ENCODE data around the gene ARL8A.

ARL8A gene

DNA sequence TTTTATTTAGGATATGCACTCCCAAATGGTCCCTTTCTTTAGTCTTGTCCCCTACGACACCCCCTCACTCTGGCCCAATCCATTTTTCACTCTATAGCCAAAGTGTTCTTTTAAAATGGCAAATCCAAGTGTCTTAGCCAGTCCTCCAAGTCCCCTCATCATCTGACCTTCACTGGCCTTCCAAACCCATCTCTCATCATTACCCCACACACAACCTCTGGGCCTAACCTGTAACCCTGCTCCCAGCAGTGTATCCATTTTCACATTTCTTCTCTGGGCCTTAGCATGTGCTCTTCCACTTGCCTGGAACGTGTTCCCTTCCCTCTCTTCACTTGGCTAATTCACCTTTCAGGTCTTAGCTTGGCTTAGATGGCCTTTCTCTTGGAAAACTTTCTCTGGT is 6.5 kb upstream of the ARL8A start:
- in situ Hi-C loops (cut with HindIII; ENCODE audit: low pct_ligation_motif_present, low sequenced_read_pairs) = no loop called here
- Histone ChIP-seq H3K4me3 (ENCODE audit: low read depth, low read length) (no peak overlapping the region), H3K36me3 (replicated peaks) (no peaks in the 10 kb centered on the region), H3K27me3 (replicated peaks) (no peaks in the 10 kb centered on the region), H3K27ac (no peak overlapping the region)
- no peak for DNase-seq
- TF ChIP-seq, protein P1, sequence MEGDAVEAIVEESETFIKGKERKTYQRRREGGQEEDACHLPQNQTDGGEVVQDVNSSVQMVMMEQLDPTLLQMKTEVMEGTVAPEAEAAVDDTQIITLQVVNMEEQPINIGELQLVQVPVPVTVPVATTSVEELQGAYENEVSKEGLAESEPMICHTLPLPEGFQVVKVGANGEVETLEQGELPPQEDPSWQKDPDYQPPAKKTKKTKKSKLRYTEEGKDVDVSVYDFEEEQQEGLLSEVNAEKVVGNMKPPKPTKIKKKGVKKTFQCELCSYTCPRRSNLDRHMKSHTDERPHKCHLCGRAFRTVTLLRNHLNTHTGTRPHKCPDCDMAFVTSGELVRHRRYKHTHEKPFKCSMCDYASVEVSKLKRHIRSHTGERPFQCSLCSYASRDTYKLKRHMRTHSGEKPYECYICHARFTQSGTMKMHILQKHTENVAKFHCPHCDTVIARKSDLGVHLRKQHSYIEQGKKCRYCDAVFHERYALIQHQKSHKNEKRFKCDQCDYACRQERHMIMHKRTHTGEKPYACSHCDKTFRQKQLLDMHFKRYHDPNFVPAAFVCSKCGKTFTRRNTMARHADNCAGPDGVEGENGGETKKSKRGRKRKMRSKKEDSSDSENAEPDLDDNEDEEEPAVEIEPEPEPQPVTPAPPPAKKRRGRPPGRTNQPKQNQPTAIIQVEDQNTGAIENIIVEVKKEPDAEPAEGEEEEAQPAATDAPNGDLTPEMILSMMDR (IDR thresholded peaks at IDR 0.05; ENCODE audit: low read depth, low read length, missing control alignments) = no peak

DNA sequence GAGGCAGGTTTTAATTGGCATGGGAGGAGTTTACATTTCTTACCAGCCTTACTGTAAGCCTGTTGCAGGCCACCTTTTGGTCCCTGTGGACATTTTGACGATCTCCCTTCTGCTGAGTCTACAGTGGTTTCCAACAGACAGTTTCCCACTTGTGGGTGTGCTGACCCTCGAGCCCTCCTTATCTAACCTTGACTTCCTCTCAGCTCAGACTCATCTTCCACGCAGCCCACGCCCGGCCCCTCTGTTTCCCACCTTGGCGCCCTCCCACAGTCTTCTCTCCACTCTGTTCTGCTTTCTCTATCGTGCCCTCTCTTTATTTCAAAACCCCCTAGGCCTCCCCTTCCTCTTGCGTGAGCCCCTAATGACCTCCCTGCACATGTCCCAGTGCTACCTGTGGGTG is 6.1 kb upstream of the ARL8A start:
- H3K27ac ChIP-seq = no peak overlapping the region
- in situ Hi-C loops (cut with HindIII; ENCODE audit: low pct_ligation_motif_present, low sequenced_read_pairs) = no loop called here
- TF ChIP-seq, protein P1 (IDR thresholded peaks at IDR 0.05; ENCODE audit: low read depth, low read length, missing control alignments) = no peak

DNA sequence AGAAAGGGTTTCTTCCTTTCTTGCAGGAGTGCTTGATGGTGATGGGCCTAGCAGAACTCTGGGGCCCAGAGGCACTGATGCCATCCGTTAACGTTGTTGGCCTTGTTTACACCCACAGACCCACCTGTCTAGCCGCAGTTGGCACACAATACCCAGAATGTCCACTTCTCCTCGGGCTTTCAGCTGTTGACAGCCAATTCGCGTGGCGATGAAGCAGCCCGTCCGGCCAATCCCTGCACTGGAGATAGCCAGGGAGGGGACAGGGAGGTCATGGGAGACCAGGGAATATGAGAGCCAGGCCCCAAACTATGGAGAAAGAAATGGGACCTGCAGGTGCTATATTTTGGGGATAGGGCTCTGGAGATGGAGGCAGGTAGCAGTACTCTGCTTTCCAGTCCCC is 5.7 kb upstream of the ARL8A start:
- Histone ChIP-seq H3K27ac (no peak overlapping the region), H3K4me3 (ENCODE audit: low read depth, low read length) (no peak overlapping the region), H3K36me3 (replicated peaks) (no peaks in the 10 kb centered on the region), H3K27me3 (replicated peaks) (no peaks in the 10 kb centered on the region)
- in situ Hi-C loops (cut with HindIII; ENCODE audit: low pct_ligation_motif_present, low sequenced_read_pairs) = no loop called here
- TF ChIP-seq, protein P1 (IDR thresholded peaks at IDR 0.05; ENCODE audit: low read depth, low read length, missing control alignments) = no peak
- DNase-seq = no peak

More for the DNA sequence above, 6.1 kb upstream of the ARL8A start:
- no peaks in the 10 kb centered on the region for H3K27me3 ChIP-seq (replicated peaks)
- H3K36me3 ChIP-seq (replicated peaks) = no peaks in the 10 kb centered on the region
- no peak for DNase-seq
- no peak overlapping the region for H3K4me3 ChIP-seq (ENCODE audit: low read depth, low read length)

DNA sequence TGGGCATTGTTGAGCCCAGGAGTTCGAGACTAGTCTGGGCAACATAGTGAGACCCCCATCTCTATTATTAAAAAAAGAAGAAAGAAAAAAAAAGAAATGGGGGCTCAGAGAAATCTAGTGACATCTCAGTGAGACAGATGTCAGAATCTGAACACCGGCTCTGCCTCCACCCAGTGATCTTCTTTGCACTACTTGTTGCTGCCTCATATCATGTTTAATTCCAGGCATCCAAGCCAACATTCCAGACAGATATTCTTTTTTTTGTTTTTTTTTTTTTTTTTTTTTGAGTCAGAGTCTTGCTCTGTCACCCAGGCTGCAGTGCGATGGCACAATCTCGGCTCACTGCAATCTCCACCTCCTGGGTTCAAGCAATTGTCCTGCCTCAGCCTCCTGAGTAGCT is 5.0 kb upstream of the ARL8A start:
- no peaks in the 10 kb centered on the region for H3K27me3 ChIP-seq (replicated peaks)
- H3K27ac ChIP-seq = no peak overlapping the region
- TF ChIP-seq, protein P1 (IDR thresholded peaks at IDR 0.05; ENCODE audit: low read depth, low read length, missing control alignments) = no peak
- in situ Hi-C loops (cut with HindIII; ENCODE audit: low pct_ligation_motif_present, low sequenced_read_pairs) = loop anchor here (25.0 kb wide), 1 partner anchor 137 kb away; the partner anchor contains the start of gene ELF3
- no peaks in the 10 kb centered on the region for H3K36me3 ChIP-seq (replicated peaks)
- no peak overlapping the region for H3K4me3 ChIP-seq (ENCODE audit: low read depth, low read length)
- no peak for DNase-seq

DNA sequence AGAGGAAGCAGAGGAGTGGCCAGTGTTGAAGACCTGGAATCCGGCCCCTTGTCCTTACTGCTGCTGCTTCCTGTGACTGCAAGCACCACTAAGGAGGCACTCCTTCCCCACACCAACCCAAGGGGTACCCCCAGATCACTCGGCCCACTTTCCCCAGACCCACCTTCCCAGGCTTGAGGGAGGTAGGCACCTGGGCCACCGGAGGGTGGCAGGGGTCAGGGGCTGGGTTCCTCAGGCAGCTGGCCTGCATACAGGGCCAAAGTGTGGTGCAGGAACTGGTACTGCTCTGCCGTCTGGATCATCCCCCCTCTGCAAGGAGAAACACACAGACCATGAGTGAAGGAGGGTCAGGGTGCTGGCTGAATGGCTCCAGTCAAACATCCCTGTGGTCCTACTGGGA is 3.9 kb upstream of the ARL8A start:
- Histone ChIP-seq H3K27me3 (replicated peaks) (no peaks in the 10 kb centered on the region), H3K4me3 (ENCODE audit: low read depth, low read length) (no peak overlapping the region), H3K27ac (no peak overlapping the region), H3K36me3 (replicated peaks) (no peaks in the 10 kb centered on the region)
- TF ChIP-seq, protein P1 (IDR thresholded peaks at IDR 0.05; ENCODE audit: low read depth, low read length, missing control alignments) = no peak
- no peak for DNase-seq
- in situ Hi-C loops (cut with HindIII; ENCODE audit: low pct_ligation_motif_present, low sequenced_read_pairs) = loop anchor here (25.0 kb wide), 1 partner anchor 136 kb away; the partner anchor contains the start of gene ELF3

DNA sequence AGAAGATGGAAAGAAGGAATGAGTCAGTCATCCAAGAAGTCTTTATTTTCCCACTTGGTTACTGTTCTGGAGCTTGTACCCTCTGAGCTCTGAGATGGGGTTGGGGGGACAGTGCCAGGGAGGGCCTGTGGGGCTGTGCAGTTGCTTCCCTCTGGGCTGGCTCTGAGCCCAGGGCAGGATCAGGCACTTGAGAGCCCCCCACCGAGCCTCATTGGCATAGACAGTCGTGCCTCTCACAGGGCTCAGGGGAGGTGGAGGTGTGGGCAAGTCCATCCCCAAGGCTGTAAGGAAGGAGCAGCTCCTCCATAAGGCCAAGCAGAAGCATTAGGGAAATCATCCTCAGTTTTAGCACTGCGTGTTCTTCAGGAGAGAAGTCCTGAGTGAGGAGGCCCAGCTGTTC is 2.5 kb upstream of the ARL8A start:
- in situ Hi-C loops (cut with HindIII; ENCODE audit: low pct_ligation_motif_present, low sequenced_read_pairs) = loop anchor here (25.0 kb wide), 1 partner anchor 135 kb away; the partner anchor contains the start of gene ELF3
- H3K36me3 ChIP-seq (replicated peaks) = no peaks in the 10 kb centered on the region
- no peaks in the 10 kb centered on the region for H3K27me3 ChIP-seq (replicated peaks)
- H3K27ac ChIP-seq = no peak overlapping the region
- no peak for DNase-seq
- TF ChIP-seq, protein P1 (IDR thresholded peaks at IDR 0.05; ENCODE audit: low read depth, low read length, missing control alignments) = no peak
- no peak overlapping the region for H3K4me3 ChIP-seq (ENCODE audit: low read depth, low read length)

Measured in brain microvascular endothelial cell (primary cell).